ENCODE measurements around the gene GABARAPL2.

DNA sequence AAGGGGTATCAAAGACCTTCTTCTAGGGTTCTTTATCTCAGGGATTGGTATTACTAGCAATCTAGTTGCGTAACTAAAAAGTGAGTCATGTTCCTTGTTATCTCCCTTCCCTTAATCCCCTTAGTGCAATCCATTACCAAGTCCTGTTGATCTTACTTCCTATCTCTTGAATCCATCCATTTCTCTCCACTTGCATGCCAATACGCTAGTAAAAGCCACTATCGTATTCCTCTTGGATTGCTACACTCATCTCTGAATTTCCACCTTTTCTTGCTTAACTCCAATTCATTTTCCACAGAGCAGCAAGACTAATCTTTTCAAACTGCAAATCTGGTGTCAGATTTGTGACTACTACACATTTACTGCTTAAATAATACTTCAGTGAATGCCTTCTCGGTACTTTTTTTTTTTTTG lies 58.7 kb downstream of the GABARAPL2 start:
- TF ChIP-seq, protein P1, sequence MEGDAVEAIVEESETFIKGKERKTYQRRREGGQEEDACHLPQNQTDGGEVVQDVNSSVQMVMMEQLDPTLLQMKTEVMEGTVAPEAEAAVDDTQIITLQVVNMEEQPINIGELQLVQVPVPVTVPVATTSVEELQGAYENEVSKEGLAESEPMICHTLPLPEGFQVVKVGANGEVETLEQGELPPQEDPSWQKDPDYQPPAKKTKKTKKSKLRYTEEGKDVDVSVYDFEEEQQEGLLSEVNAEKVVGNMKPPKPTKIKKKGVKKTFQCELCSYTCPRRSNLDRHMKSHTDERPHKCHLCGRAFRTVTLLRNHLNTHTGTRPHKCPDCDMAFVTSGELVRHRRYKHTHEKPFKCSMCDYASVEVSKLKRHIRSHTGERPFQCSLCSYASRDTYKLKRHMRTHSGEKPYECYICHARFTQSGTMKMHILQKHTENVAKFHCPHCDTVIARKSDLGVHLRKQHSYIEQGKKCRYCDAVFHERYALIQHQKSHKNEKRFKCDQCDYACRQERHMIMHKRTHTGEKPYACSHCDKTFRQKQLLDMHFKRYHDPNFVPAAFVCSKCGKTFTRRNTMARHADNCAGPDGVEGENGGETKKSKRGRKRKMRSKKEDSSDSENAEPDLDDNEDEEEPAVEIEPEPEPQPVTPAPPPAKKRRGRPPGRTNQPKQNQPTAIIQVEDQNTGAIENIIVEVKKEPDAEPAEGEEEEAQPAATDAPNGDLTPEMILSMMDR (IDR thresholded peaks at IDR 0.05) = no peak
- no peak for TF ChIP-seq POLR2A (IDR thresholded peaks at IDR 0.05)

Measured in body of pancreas (tissue), 4 donors.